Activated B cell treated with CpG ODN at 0.5 μM for 24 hours (primary cell): ENCODE results near the gene APBB2. TPM values are rescaled to one million over a fixed set of nuclear protein-coding genes. Genes with fewer than 3 reads are reported as not detected.

Experiments
- ATAC-seq: fragments of 200-7000 bp; cut with Tn5 transposase; one replicate; pipeline ENCODE4 v1.10.0; 2021; ENCODE audit warnings: low read depth, mild to moderate bottlenecking, moderate library complexity
- CTCF ChIA-PET: fragments of 350-600 bp; sonication (Branson Sonifier 250); formaldehyde crosslinking; loops from one replicate; lab custom pipeline; 2021; ENCODE audit warnings: antibody characterized with exemption; lab: Charles Lee
- POLR2A ChIA-PET: fragments of 350-600 bp; sonication (Branson Sonifier 250); formaldehyde crosslinking; loops from one replicate; lab custom pipeline; 2021; ENCODE audit warnings: antibody characterized with exemption; lab: Charles Lee
- DNase-seq: peaks from one replicate; pipeline ENCODE4 v3.0.0; 2022
- H3K27ac Mint-ChIP-seq: one replicate; pipeline ENCODE4 v1.8.0; 2020; ENCODE audit warnings: mixed read lengths
- H3K27me3 Mint-ChIP-seq: one replicate; pipeline ENCODE4 v1.8.0; 2021; ENCODE audit warnings: mixed read lengths
- H3K36me3 Mint-ChIP-seq: one replicate; pipeline ENCODE4 v1.8.0; 2021; ENCODE audit warnings: low read depth, mixed read lengths
- H3K4me1 Mint-ChIP-seq: one replicate; pipeline ENCODE4 v1.8.0; 2021; ENCODE audit warnings: mixed read lengths
- H3K4me3 Mint-ChIP-seq: one replicate; pipeline ENCODE4 v1.8.0; 2020; ENCODE audit warnings: mild to moderate bottlenecking, mixed read lengths
- H3K9me3 Mint-ChIP-seq: one replicate; pipeline ENCODE4 v1.8.0; 2020; ENCODE audit warnings: mixed read lengths
- intact Hi-C: fragments of 100-400 bp; cut with micrococcal nuclease; formaldehyde crosslinking; loops from one replicate; pipeline ENCODE4 v1.15.1; 2024
- total RNA-seq: library from RNA; stranded (reverse); gene quantifications from 2 replicates; pipeline ENCODE4 v1.2.3, GENCODE V29; 2022
- TF ChIP-seq, protein P1 (sequence below): fragments of 200-600 bp; IDR thresholded peaks from one replicate; pipeline ENCODE4 v1.8.0; 2022; ENCODE audit warnings: antibody characterized with exemption, mild to moderate bottlenecking

Gene APBB2
- total RNA-seq, 1 donor from 2014 or later = 3.7 TPM

DNA sequence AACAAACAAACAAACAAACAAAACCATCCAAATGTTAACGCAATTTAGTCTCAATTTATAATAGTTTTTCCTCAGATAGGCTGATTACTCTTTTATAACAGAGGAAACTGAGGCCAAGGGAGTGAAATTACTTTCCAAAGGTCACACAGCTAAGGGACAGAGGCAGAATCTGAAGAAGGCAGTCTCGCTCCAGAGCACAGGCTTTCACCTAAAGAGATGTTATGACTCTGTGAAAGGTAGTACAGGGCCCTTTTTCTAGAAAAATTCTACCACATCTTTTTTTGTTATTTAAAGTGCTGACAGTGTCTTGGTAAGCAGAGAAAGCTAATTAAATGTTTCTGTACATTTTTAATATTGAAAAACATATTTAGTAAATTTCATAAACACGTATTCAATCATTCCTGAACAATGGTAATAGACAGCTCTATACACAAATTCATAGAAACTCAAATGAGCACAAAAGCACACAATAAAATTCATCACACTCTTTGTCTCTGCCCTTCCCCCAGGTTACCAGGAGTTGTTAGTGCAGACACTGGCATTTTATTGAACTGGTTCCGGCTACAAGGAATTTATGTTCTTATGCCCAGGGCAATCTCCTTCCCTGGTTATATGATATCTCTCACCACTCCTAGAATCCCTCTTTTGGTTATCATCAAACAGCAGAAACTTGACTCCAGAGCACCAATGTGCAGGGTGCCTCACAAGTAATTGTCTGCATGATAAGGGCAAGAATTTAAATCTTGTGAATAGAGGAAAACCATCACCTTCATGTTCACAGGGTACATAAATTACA, 7.7 kb upstream of the APBB2 start:
- no peak overlapping the region for H3K4me3 Mint-ChIP-seq
- H3K36me3 Mint-ChIP-seq = no peaks in the 10 kb centered on the region
- intact Hi-C loops = no loop called here
- no peak for DNase-seq
- ChIA-PET CTCF (no interaction called here), POLR2A (no interaction called here)
- H3K9me3 Mint-ChIP-seq = no peaks in the 10 kb centered on the region
- TF ChIP-seq, protein P1, sequence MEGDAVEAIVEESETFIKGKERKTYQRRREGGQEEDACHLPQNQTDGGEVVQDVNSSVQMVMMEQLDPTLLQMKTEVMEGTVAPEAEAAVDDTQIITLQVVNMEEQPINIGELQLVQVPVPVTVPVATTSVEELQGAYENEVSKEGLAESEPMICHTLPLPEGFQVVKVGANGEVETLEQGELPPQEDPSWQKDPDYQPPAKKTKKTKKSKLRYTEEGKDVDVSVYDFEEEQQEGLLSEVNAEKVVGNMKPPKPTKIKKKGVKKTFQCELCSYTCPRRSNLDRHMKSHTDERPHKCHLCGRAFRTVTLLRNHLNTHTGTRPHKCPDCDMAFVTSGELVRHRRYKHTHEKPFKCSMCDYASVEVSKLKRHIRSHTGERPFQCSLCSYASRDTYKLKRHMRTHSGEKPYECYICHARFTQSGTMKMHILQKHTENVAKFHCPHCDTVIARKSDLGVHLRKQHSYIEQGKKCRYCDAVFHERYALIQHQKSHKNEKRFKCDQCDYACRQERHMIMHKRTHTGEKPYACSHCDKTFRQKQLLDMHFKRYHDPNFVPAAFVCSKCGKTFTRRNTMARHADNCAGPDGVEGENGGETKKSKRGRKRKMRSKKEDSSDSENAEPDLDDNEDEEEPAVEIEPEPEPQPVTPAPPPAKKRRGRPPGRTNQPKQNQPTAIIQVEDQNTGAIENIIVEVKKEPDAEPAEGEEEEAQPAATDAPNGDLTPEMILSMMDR = no peak
- peaks cover 1% of the 10 kb centered on the region for H3K4me1 Mint-ChIP-seq
- peaks cover 28% of the 10 kb centered on the region for H3K27me3 Mint-ChIP-seq
- H3K27ac Mint-ChIP-seq = no peak overlapping the region
- ATAC-seq = no peak

GRCh38 chr4:41219421-41219950, 5.1 kb upstream of the APBB2 start:
- Mint-ChIP-seq H3K27ac (no peak overlapping the region), H3K36me3 (no peaks in the 10 kb centered on the region), H3K4me1 (peaks cover 19% of the 10 kb centered on the region), H3K4me3 (no peak overlapping the region), H3K9me3 (no peaks in the 10 kb centered on the region), H3K27me3 (peaks cover 48% of the 10 kb centered on the region)
- ATAC-seq = no peak
- POLR2A ChIA-PET = no interaction called here
- TF ChIP-seq, protein P1 = no peak
- DNase-seq = no peak
- CTCF ChIA-PET = no interaction called here
- intact Hi-C loops = no loop called here

- H3K4me1 Mint-ChIP-seq = peaks cover 22% of the 10 kb centered on the region
- peaks cover 45% of the 10 kb centered on the region for H3K27me3 Mint-ChIP-seq
- TF ChIP-seq, protein P1 = no peak
- no peak overlapping the region for H3K4me3 Mint-ChIP-seq
- no peak for ATAC-seq
- H3K27ac Mint-ChIP-seq = no peak overlapping the region
- H3K36me3 Mint-ChIP-seq = no peaks in the 10 kb centered on the region
- intact Hi-C loops = no loop called here
- DNase-seq = no peak
- CTCF ChIA-PET = no interaction called here
- POLR2A ChIA-PET = no interaction called here
- no peaks in the 10 kb centered on the region for H3K9me3 Mint-ChIP-seq
Observed at GRCh38 chr4:41218703-41219102, 4.4 kb upstream of the APBB2 start.

GRCh38 chr4:41217374-41217773, 3.0 kb upstream of the APBB2 start:
- CTCF ChIA-PET = no interaction called here
- DNase-seq = no peak
- intact Hi-C loops = no loop called here
- peaks cover 53% of the 10 kb centered on the region for H3K27me3 Mint-ChIP-seq
- POLR2A ChIA-PET = no interaction called here
- H3K9me3 Mint-ChIP-seq = no peaks in the 10 kb centered on the region
- no peak for ATAC-seq
- H3K4me3 Mint-ChIP-seq = no peak overlapping the region
- peaks cover 31% of the 10 kb centered on the region for H3K4me1 Mint-ChIP-seq
- no peaks in the 10 kb centered on the region for H3K36me3 Mint-ChIP-seq
- H3K27ac Mint-ChIP-seq = no peak overlapping the region
- TF ChIP-seq, protein P1 = no peak

- intact Hi-C loops = no loop called here
- DNase-seq (no peak), ATAC-seq (no peak)
- Mint-ChIP-seq H3K4me1 (peaks cover 31% of the 10 kb centered on the region), H3K27ac (no peak overlapping the region), H3K36me3 (no peaks in the 10 kb centered on the region), H3K27me3 (peaks cover 55% of the 10 kb centered on the region), H3K4me3 (peak overlapping the region; percentile 71), H3K9me3 (no peaks in the 10 kb centered on the region)
- POLR2A ChIA-PET = no interaction called here
- TF ChIP-seq, protein P1 = no peak
- CTCF ChIA-PET = interaction anchor here (1.0 kb wide), 1 partner anchor 241 kb away, joined by 4 read pairs; no protein-coding TSS in a partner anchor
Observed at GRCh38 chr4:41217020-41217333, 2.6 kb upstream of the APBB2 start.
